ENCODE data around the gene ADGRL3. TPM values are rescaled to one million over a fixed set of nuclear protein-coding genes. Genes with fewer than 3 reads are reported as not detected.

Gene ADGRL3
- polyA plus RNA-seq, 1 experiment = 0.35 TPM

GRCh38 chr4:61277785-61278760, 77.9 kb downstream of the ADGRL3 start:
- ChIA-PET POLR2A (no interaction called here), CTCF (no interaction called here)
- Histone ChIP-seq H3K4me3 (ENCODE audit: low read depth, low read length) (no peak overlapping the region), H3K9me3 (ENCODE audit: control insufficient read depth, insufficient read depth, low read length) (no peaks in the 10 kb centered on the region), H3K27ac (ENCODE audit: low read depth, low read length) (no peak overlapping the region), H3K27me3 (ENCODE audit: control insufficient read depth, insufficient read depth, low read length) (no peaks in the 10 kb centered on the region)
- no peak for DNase-seq (ENCODE audit: low read depth, low spot score)
- TF ChIP-seq CTCF (IDR thresholded peaks at IDR 0.05; ENCODE audit: low read depth, low read length) = no peak

- Histone ChIP-seq H3K4me3 (ENCODE audit: low read depth, low read length) (no peak overlapping the region), H3K9me3 (ENCODE audit: control insufficient read depth, insufficient read depth, low read length) (no peaks in the 10 kb centered on the region), H3K27ac (ENCODE audit: low read depth, low read length) (no peak overlapping the region), H3K27me3 (ENCODE audit: control insufficient read depth, insufficient read depth, low read length) (no peaks in the 10 kb centered on the region)
- TF ChIP-seq CTCF (IDR thresholded peaks at IDR 0.05; ENCODE audit: low read depth, low read length) = no peak
- ChIA-PET CTCF (no interaction called here), POLR2A (no interaction called here)
- no peak for DNase-seq (ENCODE audit: low read depth, low spot score)
These were observed 92.2 kb downstream of the ADGRL3 start for GRCh38 chr4:61292322-61292721.

- TF ChIP-seq CTCF (IDR thresholded peaks at IDR 0.05; ENCODE audit: low read depth, low read length) = no peak
- ChIA-PET CTCF (no interaction called here), POLR2A (no interaction called here)
- Histone ChIP-seq H3K9me3 (ENCODE audit: control insufficient read depth, insufficient read depth, low read length) (no peaks in the 10 kb centered on the region), H3K4me3 (ENCODE audit: low read depth, low read length) (no peak overlapping the region), H3K27ac (ENCODE audit: low read depth, low read length) (no peak overlapping the region), H3K27me3 (ENCODE audit: control insufficient read depth, insufficient read depth, low read length) (no peaks in the 10 kb centered on the region)
- DNase-seq (ENCODE audit: low read depth, low spot score) = no peak
These were observed 93.7 kb downstream of the ADGRL3 start for GRCh38 chr4:61293707-61294400.

GRCh38 chr4:61294936-61295335, 94.8 kb downstream of the ADGRL3 start:
- no peaks in the 10 kb centered on the region for H3K9me3 ChIP-seq (ENCODE audit: control insufficient read depth, insufficient read depth, low read length)
- no peaks in the 10 kb centered on the region for H3K27me3 ChIP-seq (ENCODE audit: control insufficient read depth, insufficient read depth, low read length)
- POLR2A ChIA-PET = no interaction called here
- no peak for DNase-seq (ENCODE audit: low read depth, low spot score)
- no peak overlapping the region for H3K27ac ChIP-seq (ENCODE audit: low read depth, low read length)
- H3K4me3 ChIP-seq (ENCODE audit: low read depth, low read length) = no peak overlapping the region
- CTCF ChIA-PET = no interaction called here
- no peak for TF ChIP-seq CTCF (IDR thresholded peaks at IDR 0.05; ENCODE audit: low read depth, low read length)

- CTCF ChIA-PET = no interaction called here
- no peak for DNase-seq (ENCODE audit: low read depth, low spot score)
- H3K27ac ChIP-seq (ENCODE audit: low read depth, low read length) = no peak overlapping the region
- no peaks in the 10 kb centered on the region for H3K27me3 ChIP-seq (ENCODE audit: control insufficient read depth, insufficient read depth, low read length)
- no peak overlapping the region for H3K4me3 ChIP-seq (ENCODE audit: low read depth, low read length)
- H3K9me3 ChIP-seq (ENCODE audit: control insufficient read depth, insufficient read depth, low read length) = no peaks in the 10 kb centered on the region
- POLR2A ChIA-PET = no interaction called here
- no peak for TF ChIP-seq CTCF (IDR thresholded peaks at IDR 0.05; ENCODE audit: low read depth, low read length)
These were observed 96.0 kb downstream of the ADGRL3 start for GRCh38 chr4:61296144-61296543.
